ENCODE data around the gene KDM4C.
"Not testable (repeated sequence)": the region's sequence is repeated elsewhere in the genome, so short reads cannot be mapped to it uniquely, and the experiment has no call there.

The KDM4C gene

GRCh38 chr9:6987381-6987780 is 229.6 kb downstream of the KDM4C start:
- no peak for DNase-seq

GRCh38 chr9:6991418-6991817 is 233.6 kb downstream of the KDM4C start:
- no peak for DNase-seq

- DNase-seq: no peak
Observed at GRCh38 chr9:6996061-6996854, 238.5 kb downstream of the KDM4C start.

GRCh38 chr9:6997330-6997729 is 239.6 kb downstream of the KDM4C start:
- DNase-seq: no peak

GRCh38 chr9:6999794-7000193 is 242.0 kb downstream of the KDM4C start:
- DNase-seq: no peak

GRCh38 chr9:7001571-7001970 is 243.8 kb downstream of the KDM4C start:
- DNase-seq: no peak

- DNase-seq: no peak
Observed at GRCh38 chr9:7003861-7004260, 246.1 kb downstream of the KDM4C start.

GRCh38 chr9:7006417-7006816 is 248.6 kb downstream of the KDM4C start:
- no peak for DNase-seq

GRCh38 chr9:7008411-7008810 is 250.6 kb downstream of the KDM4C start:
- DNase-seq: no peak

GRCh38 chr9:7009065-7009464 is 251.3 kb downstream of the KDM4C start:
- DNase-seq: no peak

- DNase-seq: no peak
Observed at GRCh38 chr9:7011395-7012067, 253.8 kb downstream of the KDM4C start.

- DNase-seq: no peak
Observed at GRCh38 chr9:7027996-7028395, 270.2 kb downstream of the KDM4C start.

- DNase-seq: no peak
Observed at GRCh38 chr9:7028591-7028990, 270.8 kb downstream of the KDM4C start.

GRCh38 chr9:7030943-7031342 is 273.2 kb downstream of the KDM4C start:
- not testable (repeated sequence) for DNase-seq

- DNase-seq: no peak
Observed at GRCh38 chr9:7033076-7034045, 275.6 kb downstream of the KDM4C start.

GRCh38 chr9:7037176-7037575 is 279.4 kb downstream of the KDM4C start:
- no peak for DNase-seq

GRCh38 chr9:7042124-7042523 is 284.4 kb downstream of the KDM4C start:
- no peak for DNase-seq

- DNase-seq: no peak
Observed at GRCh38 chr9:7045361-7045760, 287.6 kb downstream of the KDM4C start.

- no peak for DNase-seq
Observed at GRCh38 chr9:7051711-7052110, 293.9 kb downstream of the KDM4C start.

- no peak for DNase-seq
Observed at GRCh38 chr9:7053903-7054302, 296.1 kb downstream of the KDM4C start.

GRCh38 chr9:7055171-7055903 is 297.6 kb downstream of the KDM4C start:
- DNase-seq: no peak

GRCh38 chr9:7056254-7056653 is 298.5 kb downstream of the KDM4C start:
- DNase-seq: no peak

GRCh38 chr9:7058473-7058872 is 300.7 kb downstream of the KDM4C start:
- no peak for DNase-seq
